OCI-LY7 (cell line): ENCODE data around the gene DLG5.

Source experiments
- EZH2phosphoT487 ChIP-seq: fragments of 200-600 bp; sonication (generic); IDR thresholded peaks from 2 replicates; pipeline ENCODE4 v1.6.1; 2018; ENCODE audit warnings: low read depth, borderline replicate concordance, mild to moderate bottlenecking, mixed run types, antibody characterized with exemption, low read length, moderate library complexity, mixed read lengths
- TF ChIP-seq, protein P1 (sequence below): fragments of 200-600 bp; sonication (generic); conservative IDR thresholded peaks from 2 replicates; pipeline ENCODE4 v1.5.1; 2014; ENCODE audit warnings: mild to moderate bottlenecking, antibody characterized with exemption, low read length, moderate library complexity, mixed read lengths

- TF ChIP-seq, protein P1, sequence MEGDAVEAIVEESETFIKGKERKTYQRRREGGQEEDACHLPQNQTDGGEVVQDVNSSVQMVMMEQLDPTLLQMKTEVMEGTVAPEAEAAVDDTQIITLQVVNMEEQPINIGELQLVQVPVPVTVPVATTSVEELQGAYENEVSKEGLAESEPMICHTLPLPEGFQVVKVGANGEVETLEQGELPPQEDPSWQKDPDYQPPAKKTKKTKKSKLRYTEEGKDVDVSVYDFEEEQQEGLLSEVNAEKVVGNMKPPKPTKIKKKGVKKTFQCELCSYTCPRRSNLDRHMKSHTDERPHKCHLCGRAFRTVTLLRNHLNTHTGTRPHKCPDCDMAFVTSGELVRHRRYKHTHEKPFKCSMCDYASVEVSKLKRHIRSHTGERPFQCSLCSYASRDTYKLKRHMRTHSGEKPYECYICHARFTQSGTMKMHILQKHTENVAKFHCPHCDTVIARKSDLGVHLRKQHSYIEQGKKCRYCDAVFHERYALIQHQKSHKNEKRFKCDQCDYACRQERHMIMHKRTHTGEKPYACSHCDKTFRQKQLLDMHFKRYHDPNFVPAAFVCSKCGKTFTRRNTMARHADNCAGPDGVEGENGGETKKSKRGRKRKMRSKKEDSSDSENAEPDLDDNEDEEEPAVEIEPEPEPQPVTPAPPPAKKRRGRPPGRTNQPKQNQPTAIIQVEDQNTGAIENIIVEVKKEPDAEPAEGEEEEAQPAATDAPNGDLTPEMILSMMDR, result no peak
- no peak for TF ChIP-seq EZH2phosphoT487
Observed at GRCh38 chr10:77776487-77776886, 150.1 kb downstream of the DLG5 start.
